KMS-11 (cell line): ENCODE results near the gene UFSP1.

ENCODE experiments used
- H2AFZ ChIP-seq: fragments of 200-600 bp; sonication (generic); 2 replicates; pipeline ENCODE4 v1.6.1; 2016; ENCODE audit warnings: antibody characterized with exemption, mixed run types, low read depth
- H3K27ac ChIP-seq: fragments of 200-600 bp; sonication (generic); 2 replicates; pipeline ENCODE4 v1.6.1; 2016; ENCODE audit warnings: mild to moderate bottlenecking, mixed run types
- H3K27me3 ChIP-seq: fragments of 200-600 bp; sonication (generic); 2 replicates; pipeline ENCODE4 v1.6.1; 2017; ENCODE audit warnings: mild to moderate bottlenecking, low read depth, mixed run types, moderate library complexity; ENCODE audit not compliant: insufficient read depth
- H3K36me3 ChIP-seq: fragments of 200-600 bp; sonication (generic); 2 replicates; pipeline ENCODE4 v1.6.1; 2017; ENCODE audit warnings: mild to moderate bottlenecking, mixed run types; ENCODE audit not compliant: insufficient read depth
- H3K4me1 ChIP-seq: fragments of 200-600 bp; sonication (generic); 2 replicates; pipeline ENCODE4 v1.6.1; 2016; ENCODE audit warnings: mild to moderate bottlenecking, low read depth, mixed run types; ENCODE audit not compliant: poor library complexity, severe bottlenecking
- H3K4me2 ChIP-seq: fragments of 200-600 bp; sonication (generic); 2 replicates; pipeline ENCODE4 v1.7.0; 2016; ENCODE audit warnings: mild to moderate bottlenecking, mixed run types
- H3K4me3 ChIP-seq: fragments of 200-600 bp; sonication (generic); IDR thresholded peaks from 2 replicates; pipeline ENCODE4 v1.6.1; 2017; ENCODE audit warnings: low read depth, low read length, mixed read lengths; ENCODE audit not compliant: insufficient read depth
- H3K79me2 ChIP-seq: fragments of 200-600 bp; sonication (generic); 2 replicates; pipeline ENCODE4 v1.6.1; 2016; ENCODE audit warnings: low read depth, mixed run types; ENCODE audit not compliant: insufficient read depth
- H3K9ac ChIP-seq: fragments of 200-600 bp; sonication (generic); 2 replicates; pipeline ENCODE4 v1.6.1; 2016; ENCODE audit warnings: mild to moderate bottlenecking, mixed run types
- H4K20me1 ChIP-seq: fragments of 200-600 bp; sonication (generic); 2 replicates; pipeline ENCODE4 v1.6.1; 2016; ENCODE audit warnings: mild to moderate bottlenecking, mixed run types; ENCODE audit not compliant: insufficient read depth
- CTCF ChIP-seq: fragments of 200-600 bp; sonication (generic); conservative IDR thresholded peaks from 2 replicates; pipeline ENCODE4 v1.6.1; 2017; ENCODE audit warnings: low read depth, mild to moderate bottlenecking, antibody characterized with exemption, low read length, moderate library complexity, mixed read lengths

The UFSP1 gene

GRCh38 chr7:100895956-100896731 is 6.6 kb upstream of the UFSP1 start:
- H3K4me2 ChIP-seq = no peak overlapping the region; the same call in 1 of the 2 replicates

GRCh38 chr7:100895701-100895955 is 6.1 kb upstream of the UFSP1 start, which contains the start of gene ACHE:
Gene ACHE (minus strand): TSS chr7:100895888. CDS start chr7:100894232, 1,656 bp downstream.
- Histone ChIP-seq H2AFZ (peak within 1 kb of the TSS; percentile 64), H3K27ac (no peak within 1 kb of the TSS)

More at GRCh38 chr7:100895956-100896731, 6.6 kb upstream of the UFSP1 start:
- Histone ChIP-seq H3K9ac (no peak overlapping the region), H2AFZ (no peak overlapping the region; the same call in 1 of the 2 replicates), H3K79me2 (no peaks in the 10 kb centered on the region), H4K20me1 (no peaks in the 10 kb centered on the region), H3K4me1 (peaks cover 16% of the 10 kb centered on the region), H3K27me3 (peaks cover 52% of the 10 kb centered on the region), H3K4me3 (no peak overlapping the region), H3K27ac (no peak overlapping the region), H3K36me3 (no peaks in the 10 kb centered on the region)
- TF ChIP-seq CTCF = no peak

GRCh38 chr7:100894860-100895700 is 5.6 kb upstream of the UFSP1 start:
- H2AFZ ChIP-seq = peak overlapping the region; percentile 64
- TF ChIP-seq CTCF = peak; percentile 85
- H3K27me3 ChIP-seq = peaks cover 61% of the 10 kb centered on the region
- no peak overlapping the region for H3K9ac ChIP-seq
- no peaks in the 10 kb centered on the region for H3K79me2 ChIP-seq
- no peak overlapping the region for H3K4me3 ChIP-seq
- H3K36me3 ChIP-seq = no peaks in the 10 kb centered on the region
- no peaks in the 10 kb centered on the region for H4K20me1 ChIP-seq
- no peak overlapping the region for H3K27ac ChIP-seq
- H3K4me2 ChIP-seq = peak overlapping the region; percentile 88
- peaks cover 5% of the 10 kb centered on the region for H3K4me1 ChIP-seq

More at GRCh38 chr7:100895701-100895955, 6.1 kb upstream of the UFSP1 start, which contains the start of gene ACHE:
- Histone ChIP-seq H3K79me2 (no peaks in the 10 kb centered on the region), H3K4me2 (peak within 1 kb of the TSS; percentile 88), H3K4me3 (no peak within 1 kb of the TSS), H3K9ac (no peak within 1 kb of the TSS), H3K36me3 (no peaks in the 10 kb centered on the region), H3K27me3 (peaks cover 57% of the 10 kb centered on the region), H3K4me1 (peaks cover 10% of the 10 kb centered on the region), H4K20me1 (no peaks in the 10 kb centered on the region)
- no peak for TF ChIP-seq CTCF

- Histone ChIP-seq H3K27me3 (peaks cover 61% of the 10 kb centered on the region), H3K4me1 (peaks cover 4% of the 10 kb centered on the region), H4K20me1 (no peaks in the 10 kb centered on the region), H3K4me3 (no peak overlapping the region), H3K27ac (no peak overlapping the region), H3K9ac (no peak overlapping the region), H3K79me2 (no peaks in the 10 kb centered on the region), H2AFZ (no peak overlapping the region), H3K4me2 (no peak overlapping the region; the same call in 1 of the 2 replicates), H3K36me3 (no peaks in the 10 kb centered on the region)
- no peak for TF ChIP-seq CTCF
Observed at GRCh38 chr7:100893910-100894721, 4.6 kb upstream of the UFSP1 start.
